HG03342 (cell line): ENCODE data around the gene CSH1.
"Not testable (repeated sequence)": the region's sequence is repeated elsewhere in the genome, so short reads cannot be mapped to it uniquely, and the experiment has no call there.

ENCODE experiments used
- ATAC-seq: cut with Tn5 transposase; IDR thresholded peaks from one replicate; pipeline ENCODE4 v1.9.1; 2021; ENCODE audit warnings: mild to moderate bottlenecking, moderate library complexity; ENCODE audit not compliant: unreplicated experiment

The CSH1 gene

DNA sequence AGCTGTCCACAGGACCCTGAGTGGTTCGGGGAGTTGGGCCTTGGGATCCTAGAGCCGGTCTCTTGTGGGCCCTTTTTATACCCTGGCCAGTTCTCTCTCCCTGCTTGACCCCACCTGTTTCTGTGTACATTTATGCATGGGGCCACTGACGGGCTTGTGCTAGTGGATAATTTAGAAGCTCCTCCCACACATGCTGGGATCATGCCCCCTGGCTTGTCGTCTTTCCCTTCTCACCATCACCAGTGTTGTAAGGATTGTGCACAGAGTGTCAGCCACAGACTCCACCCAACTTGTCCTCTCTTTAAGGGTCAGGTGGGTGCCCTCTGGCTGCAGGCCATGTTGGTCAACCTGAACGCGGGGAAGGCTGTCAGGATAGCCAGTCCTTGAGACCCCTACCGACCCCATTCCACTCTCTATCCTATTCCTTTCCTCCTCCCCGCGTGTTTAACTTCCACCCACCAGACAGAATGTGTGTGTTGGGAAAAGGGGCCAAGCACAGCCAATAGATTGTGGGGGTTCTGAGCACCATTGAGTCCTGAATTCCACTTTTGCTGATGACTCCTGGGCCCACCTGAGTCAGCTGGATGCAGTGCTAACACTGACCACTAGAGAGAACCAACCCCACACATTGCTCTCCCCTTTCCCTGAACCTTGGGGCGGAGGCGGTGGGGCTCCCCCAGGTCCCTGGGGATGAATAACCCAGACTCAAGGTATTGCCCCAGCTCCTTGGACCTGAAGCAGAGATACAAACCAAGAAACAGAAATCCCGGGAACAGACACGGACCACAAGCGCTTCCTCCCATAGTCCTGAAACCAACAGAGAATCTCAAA lies at the start of gene CSH1:
CSH1 (minus strand) TSS at position 51 of the 831 bp plus-strand sequence. CDS start 63 bp downstream, outside the sequence.
- not testable (repeated sequence) for ATAC-seq

DNA sequence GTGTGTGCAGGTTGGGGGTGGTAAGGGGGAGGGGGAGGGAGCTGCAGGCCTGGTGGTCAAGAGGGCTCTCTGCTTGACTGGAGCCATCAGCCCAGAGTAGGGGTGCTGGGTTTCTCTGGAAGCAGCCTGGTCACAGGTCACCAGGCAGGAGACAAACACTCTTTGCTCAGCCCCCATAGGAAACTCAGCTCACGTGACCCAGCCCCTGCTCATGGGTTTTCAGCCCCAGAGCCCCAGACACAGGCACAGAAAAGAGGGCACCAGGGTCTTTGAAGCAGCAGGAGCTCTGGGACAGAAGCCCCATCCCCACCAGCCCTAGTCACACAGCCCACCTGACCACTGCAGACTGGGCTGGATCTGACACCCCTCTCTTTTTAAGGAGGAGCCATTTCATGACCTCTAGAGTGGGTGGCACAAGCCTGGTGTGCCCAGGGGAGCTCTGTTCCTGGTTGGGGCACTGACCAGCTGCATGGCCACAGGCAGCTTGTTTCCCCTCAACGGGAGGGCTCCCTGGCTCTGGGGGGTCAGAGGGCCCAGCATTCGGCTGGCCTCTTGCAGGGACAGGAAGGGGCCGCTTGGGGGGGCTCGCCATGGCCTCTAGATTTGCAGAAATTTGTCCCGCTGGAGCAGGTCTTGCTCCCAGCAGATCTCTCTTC lies 49.5 kb upstream of the CSH1 start:
- ATAC-seq, result no peak

DNA sequence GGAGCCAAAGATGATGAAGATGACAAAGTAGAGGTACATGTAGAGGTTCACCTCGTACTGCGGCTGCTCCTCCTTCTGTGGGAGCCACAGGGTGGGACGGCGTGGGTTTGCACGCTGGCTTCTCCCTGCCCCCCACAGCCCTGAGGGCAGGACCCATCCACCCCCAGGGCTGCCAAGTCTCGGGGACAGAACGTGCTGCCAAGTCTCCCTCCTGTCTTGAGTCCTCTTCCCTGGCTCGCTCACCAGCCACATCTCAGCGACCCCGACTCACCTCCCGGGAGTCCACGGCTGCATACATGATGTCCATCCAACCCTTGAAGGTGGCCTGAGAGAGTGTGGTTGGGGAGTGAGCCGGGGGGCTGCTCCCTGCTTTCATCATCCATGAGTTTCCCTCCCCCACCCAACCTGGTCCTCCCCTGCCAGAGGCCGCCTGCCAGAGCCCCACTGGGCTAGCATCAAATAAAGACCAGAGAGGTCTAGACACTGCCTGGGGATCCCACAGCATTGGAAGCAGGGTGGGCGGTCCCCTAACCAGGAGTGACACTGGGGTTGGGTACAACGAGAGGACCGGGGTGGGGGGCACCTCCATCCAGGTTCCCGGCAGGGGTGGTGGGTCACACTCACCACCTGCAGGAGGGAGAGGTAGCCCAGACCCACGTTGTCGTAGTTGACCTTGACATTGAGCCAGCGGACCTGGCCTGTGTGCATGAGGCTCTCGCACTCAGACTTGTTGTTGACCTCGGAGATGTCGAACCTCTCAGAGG lies 48.5 kb upstream of the CSH1 start:
- ATAC-seq, result no peak

DNA sequence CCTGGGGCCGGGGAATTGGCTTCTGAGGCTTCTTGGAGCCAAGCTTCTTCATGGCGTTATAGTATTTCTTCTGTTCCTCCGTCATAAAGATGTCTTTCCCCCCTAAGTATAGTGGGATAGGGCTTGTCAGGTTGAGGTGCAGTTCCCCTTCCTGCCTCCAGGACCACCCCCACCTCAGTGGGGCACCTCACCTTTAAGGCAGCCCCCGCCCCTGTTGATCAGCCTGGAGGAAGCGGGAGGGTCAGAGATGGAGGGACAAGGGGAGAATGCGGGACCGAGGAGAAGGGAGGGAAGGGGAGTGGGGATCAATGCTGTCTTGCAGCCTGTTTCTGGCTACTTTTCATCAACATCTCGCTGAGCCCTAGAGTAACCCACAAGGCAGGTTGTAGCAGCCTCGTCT lies 47.4 kb upstream of the CSH1 start:
- no peak for ATAC-seq

DNA sequence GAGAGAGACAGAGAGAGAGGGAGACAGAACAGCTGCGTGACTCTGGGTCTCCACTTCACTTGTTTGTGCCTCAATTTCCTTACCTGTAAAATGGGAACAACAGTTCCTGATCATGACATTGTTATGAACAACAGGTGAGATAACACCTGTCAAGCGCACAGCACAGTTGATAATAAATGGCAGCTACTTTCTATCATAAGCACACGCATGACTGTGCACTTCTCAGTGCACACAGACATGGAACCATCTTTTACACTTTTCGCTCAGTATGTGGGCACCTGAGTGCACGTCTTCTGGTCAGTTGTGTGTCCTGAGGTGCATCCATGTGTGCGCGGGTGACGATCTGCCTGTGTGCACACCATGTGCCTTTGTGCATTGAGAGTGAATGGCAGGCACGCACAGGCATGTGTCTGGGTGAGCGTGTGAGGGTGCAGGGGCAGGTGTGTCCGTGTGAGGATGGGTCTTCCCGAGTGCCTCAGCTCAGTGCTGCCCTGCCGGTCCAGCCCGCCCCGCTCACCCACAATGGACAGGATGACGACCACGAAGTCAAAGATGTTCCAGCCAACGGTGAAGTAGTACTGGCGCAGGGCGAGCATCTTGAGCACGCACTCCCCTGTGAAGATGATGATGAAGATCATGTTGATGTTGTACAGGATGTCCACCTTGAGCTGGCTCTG lies 46.1 kb upstream of the CSH1 start:
- ATAC-seq, result no peak

DNA sequence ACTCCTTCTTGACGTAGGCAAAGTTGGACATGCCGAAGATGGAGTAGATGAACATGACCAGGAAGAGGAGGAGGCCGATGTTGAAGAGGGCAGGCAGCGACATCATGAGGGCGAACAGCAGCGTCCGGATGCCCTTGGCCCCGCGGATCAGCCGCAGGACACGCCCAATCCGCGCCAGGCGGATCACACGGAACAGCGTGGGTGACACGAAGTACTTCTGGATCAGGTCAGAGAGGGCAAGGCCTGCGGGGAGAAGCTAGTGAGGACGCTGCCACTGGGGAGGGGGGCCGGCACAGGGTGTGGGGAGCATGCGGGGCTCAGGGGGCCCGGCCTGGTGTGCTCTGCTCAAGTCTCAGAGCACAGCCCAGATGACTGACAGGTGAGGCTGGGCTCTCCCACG lies 45.4 kb upstream of the CSH1 start:
- ATAC-seq, result no peak

DNA sequence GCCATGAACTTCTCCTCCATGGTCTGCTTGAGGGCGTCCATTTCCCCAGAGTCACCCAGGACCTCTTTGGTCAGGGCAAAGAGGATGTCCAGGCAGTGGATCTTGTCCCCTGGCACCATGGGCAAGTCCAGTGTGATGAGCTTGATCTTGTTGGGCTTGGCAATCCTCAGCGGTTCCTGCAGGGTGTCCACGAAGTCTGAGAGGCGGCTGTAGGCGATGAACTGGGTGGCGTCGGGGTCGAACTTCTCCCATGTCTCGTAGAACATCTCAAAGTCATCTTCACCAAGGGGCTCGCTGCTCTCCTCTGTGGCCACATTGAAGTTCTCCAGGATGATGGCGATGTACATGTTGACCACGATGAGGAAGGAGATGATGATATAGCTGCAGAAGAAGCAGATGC lies 44.8 kb upstream of the CSH1 start:
- no peak for ATAC-seq

DNA sequence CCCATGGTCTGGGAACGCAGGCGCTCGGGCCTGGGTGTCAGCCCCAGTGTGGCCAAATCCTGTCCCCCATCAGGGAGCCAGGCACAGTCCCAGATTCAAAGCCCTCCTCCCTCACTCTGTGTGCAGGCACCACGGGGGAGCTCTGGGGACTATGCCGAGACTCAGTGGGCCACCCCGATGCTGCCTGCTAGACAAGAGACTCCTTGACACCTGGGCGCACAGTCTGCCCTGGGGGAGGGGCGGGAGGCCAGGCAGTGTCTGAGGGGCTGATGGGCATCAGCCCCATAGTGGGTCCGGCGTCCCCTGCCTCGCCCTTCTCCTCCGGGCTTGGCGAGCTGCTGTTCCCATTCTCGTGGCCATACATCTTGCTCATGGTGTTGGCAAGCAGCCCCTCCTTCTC lies 44.2 kb upstream of the CSH1 start:
- ATAC-seq, result no peak

DNA sequence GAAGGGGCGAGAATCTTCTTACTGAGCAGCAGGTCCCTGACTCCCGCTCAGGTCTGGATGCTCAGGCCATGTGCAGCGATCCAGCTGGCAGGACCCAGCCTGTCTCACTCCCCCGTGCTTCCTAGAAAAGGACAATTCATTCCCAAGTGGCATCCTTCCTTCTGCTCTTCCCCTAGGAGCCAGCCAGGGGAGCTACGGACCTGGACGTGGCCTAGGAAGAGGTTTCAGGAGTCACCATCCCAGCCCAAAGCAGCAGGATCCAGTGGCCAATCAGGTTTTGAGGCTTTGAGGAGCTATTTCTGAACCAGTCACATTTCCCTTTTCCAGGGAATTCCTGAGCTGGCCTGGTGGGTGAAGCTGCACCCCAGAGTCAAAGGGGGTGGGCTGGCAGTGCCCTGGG lies 43.5 kb upstream of the CSH1 start:
- ATAC-seq, result no peak

DNA sequence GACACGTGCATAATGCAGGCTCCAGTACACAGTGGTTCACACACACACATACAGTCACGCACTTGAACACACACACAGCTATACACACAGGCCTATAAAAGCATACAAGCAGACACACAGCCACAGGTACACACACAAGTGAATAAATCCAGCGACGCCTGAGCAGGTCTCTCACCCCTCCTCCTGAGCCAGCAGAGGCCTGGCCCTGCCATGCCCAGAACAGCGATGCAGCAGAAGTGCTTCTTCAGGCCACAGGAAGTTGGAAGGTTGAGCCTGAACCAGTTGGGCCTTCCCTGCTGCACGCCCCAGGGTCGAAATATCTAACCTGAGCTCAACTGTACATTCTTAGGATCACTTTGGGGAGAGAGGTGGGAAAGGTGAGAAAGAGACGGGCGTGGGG lies 43.0 kb upstream of the CSH1 start:
- ATAC-seq, result no peak

DNA sequence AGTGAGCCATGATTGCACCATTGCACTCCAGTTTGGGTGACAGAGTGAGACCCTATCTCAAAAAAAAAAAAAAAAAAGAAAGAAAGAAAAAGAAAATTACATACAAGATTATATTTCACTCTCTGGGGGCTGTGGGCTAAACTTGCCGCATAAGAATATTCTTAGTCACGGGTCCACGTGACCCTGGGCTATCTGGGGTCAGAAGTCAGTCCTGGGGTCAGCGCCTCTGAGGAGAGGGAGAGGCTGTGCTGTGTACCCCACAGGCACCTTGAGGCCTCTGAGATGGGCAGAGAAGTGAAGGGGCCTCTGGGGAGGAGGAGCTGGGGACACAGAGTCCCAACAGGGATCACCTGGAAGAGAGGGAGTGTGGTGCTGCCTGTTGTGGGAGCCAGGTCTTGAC lies 41.5 kb upstream of the CSH1 start:
- ATAC-seq, result no peak

DNA sequence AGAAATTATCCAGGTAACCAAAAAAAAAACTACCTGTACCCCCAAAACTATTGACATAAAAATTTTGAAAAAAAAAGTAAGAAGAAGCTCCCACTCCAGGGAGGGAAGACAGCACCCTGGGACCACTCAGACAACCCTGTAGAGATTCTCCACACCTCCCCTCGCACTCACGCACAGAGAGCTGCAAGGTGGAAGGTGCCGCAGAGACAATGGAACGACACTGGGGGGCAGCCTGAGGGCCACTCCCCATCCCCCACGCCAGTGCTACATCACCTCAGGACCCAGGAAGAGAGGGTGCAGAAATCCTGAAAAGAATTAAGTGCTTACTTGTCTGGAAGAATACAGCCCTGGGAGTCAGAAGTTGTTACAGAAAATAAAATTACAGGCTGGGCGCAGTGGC lies 40.9 kb upstream of the CSH1 start:
- no peak for ATAC-seq

DNA sequence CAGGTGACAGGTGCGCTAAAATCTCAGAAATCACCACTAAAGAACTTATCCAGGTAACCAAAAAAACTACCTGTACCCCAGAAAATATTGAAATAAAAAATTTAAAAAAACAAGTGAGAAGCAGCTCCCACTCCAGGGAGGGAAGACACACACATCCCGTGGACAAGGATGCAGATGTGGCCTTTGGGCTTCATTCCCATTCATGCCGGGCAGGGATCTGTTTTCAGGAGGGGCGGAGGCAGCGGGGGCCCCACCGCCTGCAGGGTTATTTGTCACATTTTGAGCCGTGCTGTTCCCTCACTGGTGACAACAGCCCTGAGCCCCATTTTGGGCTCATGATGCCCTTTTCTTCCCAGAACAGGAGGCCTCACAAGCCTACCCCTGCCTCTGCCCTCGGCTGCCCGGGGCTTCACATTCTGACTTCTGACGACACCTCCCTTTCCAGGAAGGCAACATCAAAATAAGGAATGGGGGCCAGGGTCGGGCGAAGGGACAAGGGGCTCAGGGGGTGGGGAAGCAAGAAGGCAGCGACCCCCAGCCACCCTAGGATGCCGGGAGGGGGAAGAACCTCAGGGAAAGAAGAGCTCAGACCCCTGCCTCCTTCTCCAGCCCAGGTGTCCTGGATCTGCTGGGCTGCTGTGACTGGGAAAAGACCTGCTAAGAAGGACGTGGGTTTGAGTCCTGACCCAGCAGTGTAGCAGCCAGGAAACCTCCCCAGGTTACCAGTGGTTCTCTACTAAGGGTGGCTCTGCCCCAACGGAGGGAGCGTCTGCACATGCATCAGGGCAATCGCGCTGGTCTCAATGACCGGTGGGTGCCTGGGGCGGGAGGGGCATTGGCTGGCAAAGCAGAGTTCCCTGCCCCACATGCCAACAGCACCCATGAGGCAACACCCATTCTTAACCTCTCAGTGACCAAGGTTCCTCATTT lies 38.1 kb upstream of the CSH1 start:
- no peak for ATAC-seq

DNA sequence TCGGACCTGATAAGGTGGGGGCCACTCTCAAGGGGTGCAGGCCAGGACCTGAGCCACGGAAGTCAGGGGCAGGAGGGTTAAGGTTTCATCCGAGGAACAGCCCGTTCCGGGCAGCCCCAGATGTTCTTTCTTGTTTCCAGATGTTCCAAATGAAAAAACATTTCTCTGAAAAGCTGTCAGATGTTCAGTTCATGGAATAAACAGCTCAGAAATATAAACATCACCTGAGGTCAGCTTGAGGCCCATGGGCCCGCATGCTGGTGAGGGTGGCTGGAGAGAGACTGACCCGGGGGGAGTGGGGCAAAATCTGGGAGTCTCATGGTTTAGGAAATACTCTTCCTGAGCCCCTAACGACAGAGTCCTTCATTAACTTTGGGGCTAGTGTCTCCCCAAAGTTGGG lies 37.2 kb upstream of the CSH1 start:
- no peak for ATAC-seq

DNA sequence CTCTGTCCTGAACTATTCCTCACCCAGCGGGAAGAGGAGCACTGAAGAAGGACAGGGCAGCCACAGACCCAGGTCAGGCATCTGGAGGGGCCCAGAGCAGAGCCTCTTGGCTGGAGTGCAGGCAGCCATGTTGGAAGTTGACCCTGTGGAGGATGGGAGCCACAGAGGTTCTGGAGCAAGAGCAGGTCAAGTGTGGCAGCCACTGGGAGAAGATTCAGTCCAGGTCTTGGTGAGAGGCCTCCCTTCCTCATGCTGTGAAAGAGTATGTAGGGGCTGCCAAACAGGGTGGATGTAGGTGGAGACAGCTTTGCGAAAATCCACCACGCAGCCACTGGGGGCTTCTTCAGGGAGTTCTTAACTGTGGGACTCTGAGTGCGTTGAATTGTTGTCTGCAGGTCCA lies 36.3 kb upstream of the CSH1 start:
- peak; percentile 6 for ATAC-seq

DNA sequence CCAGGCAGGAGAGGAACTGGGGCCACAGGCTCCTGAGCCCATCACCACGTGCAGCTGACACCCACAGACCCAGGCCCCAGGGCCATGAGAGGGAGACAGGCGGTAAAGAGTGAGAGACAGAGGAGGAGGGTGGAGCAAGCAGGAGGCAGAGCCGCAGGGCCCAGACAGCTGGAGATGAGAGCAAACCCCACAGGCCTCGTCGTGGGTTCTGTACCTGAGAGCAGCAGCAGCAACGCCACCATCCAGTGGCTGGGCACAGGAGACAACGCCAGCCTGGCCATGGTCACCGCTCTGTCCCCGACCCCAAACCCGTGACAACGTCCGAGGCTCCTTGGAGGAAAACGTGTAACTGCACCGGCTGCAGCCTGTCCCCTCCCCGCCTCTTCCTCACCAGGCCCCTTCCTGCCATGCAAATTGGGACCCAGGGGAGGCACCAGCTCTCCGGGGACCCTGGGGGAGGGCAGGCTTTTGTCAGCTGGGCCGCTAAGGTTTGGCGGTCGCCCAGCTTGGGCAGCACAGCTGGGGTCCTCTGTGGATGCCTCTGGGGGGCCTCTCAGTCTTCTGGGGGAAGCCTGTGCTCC lies 35.7 kb upstream of the CSH1 start, which contains the start of gene CD79B:
CD79B (minus strand) TSS at position 351 of the 581 bp plus-strand sequence; CDS start at position 281, 70 bp downstream.
- peak; percentile 80 for ATAC-seq

DNA sequence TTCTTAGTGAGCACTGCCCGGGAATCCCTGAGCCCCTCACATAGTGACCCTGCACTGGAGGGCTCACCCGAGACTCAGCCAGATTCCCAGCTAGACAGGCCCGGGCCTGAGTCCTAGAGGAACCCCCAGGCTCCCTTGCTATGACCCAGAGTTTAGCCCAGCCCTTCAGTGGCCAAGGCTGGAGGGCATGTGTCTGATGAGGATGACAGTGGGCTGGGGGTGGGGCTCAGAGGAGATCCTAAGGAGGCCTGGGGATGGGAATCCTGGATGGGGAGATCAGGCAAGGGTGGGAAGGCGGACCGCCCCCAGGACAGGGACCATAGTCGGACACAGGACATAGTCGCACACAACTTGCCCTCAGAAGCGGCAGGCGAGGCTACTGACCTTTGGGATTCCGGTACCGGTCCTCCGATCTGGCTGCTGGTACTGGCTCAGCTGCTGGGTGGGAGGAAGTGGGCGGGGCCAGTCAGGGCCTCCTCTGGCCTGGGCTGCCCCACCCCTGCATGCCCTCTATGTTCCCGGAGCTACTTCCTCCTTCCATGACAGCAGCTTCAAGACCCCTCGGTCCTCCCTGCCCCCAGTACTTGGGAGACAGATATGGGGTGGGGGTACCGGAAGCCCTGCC lies 34.7 kb upstream of the CSH1 start:
- peak; percentile 41 for ATAC-seq

DNA sequence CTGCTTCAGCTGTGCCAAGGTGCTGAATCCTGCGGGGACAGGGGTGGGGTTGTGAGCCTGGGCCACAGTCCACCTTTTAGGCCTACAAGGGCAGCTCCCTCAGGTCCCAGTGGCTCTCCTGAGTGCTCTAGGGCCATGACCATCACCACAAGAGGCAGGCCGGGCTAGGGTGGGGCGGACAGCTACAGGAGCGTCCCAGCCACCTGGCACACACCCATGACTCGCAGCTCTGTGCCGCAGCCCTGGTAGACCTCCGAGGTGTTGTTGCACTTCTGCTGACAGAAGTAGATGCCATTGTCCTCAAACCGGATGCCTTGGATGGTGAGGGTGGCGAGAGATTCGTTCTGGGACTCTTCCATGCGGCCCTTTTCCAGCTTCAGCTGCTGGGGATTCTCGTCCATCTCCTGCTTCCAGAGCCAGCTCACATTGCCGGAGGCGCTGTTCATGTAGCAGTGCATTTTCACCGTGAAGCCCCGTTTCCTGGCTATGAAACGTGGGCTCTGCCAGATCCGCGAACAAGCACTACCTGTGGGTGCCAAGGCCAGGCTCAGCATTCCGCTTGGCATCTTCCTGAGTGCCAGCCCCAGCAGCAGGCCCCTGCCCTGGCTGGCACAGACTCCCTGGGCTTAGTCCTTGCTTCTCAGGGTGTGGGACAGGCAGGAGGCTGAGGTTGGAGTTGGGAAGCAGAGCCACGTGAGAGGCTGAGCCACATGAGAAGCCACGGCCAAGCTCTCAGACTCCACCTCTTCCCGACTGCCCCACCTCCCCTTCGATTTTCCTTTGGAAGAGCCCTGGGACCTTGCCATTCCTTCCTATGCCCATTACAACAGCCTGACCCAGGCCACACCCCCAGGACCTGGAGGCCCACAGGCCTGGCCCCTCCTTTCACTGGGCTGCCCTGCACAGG lies 33.7 kb upstream of the CSH1 start:
- no peak for ATAC-seq
